ENCODE measurements around the gene PTGES2. TPM values are rescaled to one million over a fixed set of nuclear protein-coding genes. Genes with fewer than 3 reads are reported as not detected.
A peak's percentile ranks its signal among the peaks of the same experiment; 100 is the strongest.

PTGES2 gene
- total and polyA plus RNA-seq, 7 donors, result 61.2 to 150 (median 119) TPM

DNA sequence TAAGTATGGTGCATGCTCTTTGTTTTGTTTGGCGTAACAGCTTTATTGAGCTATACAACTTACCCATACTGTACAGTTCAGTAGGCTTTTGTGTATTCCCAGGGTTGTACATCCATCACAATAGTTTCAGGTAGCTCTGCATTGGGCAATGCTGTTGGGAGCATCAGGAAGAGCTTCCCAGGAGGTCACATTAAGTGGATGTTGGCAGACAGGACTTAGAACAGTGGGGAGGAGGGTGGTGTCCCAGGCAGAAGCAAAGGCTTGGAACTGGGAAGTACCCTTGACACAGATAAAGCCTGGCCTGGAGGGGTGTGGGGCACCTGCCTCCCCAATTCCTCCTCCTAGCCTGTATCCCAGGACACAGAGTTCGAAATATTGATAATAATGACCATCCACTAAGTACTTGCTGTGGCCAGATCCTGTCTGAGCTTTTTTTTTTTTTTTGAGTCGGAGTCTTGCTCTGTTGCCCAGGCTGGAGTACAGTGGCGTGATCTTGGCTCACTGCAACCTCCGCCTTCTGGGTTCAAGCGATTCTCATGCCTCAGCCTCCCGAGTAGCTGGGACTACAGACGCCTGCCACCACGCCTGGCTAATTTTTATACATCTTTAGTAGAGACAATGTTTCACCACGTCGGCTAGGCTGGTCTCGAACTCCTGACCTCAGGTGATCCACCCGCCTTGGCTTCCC, 33.8 kb upstream of the PTGES2 start:
- intact Hi-C loops (cut with DNase I), result no loop called here
- no peak overlapping the region for H3K4me3 ChIP-seq
- DNase-seq (no peak), ATAC-seq (no peak)
- 88 to 92% (median 88%) methylated on average over 13 of the region's 13 CpGs for WGBS, 3 donors
- TF ChIP-seq CTCF (IDR thresholded peaks at IDR 0.05), result no peak
- H3K27ac ChIP-seq, result no peak overlapping the region
- H3K36me3 ChIP-seq (ENCODE audit: insufficient read depth in 1 of 2, low read depth in 1 of 2), result peaks cover 9 to 42% of the 10 kb centered on the region in 2 donors
- H3K4me1 ChIP-seq, result peaks cover 14% of the 10 kb centered on the region
- H3K9me3 ChIP-seq, result no peaks in the 10 kb centered on the region
- H3K27me3 ChIP-seq (ENCODE audit: insufficient read depth in 3 of 3, low read length in 2 of 3), result no peaks in the 10 kb centered on the region

DNA sequence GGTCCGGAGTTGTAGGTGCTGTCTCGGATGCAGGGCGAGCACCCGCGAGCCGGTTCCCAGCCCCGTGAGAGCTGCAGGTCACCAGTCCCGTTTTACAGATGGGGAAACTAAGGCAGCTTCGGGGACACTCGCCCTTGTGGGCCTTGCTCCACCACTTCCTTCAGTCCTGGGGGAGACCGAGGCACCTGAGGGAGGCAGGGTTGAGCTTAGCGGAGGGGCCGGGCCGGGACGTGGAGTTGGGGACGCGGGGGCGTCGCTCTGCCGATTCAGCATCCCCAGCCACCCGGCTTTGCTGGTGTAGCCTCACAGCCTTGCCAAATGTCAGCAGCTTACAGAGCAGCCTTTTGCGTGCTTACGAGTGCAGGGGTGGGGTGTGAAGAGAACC, 33.1 kb upstream of the PTGES2 start:
- peak; percentile 1 to 14 (median 4) for ATAC-seq
- H3K4me1 ChIP-seq, result peaks cover 14% of the 10 kb centered on the region
- intact Hi-C loops (cut with DNase I), result no loop called here
- 1 to 4% (median 3%) methylated on average over 23 of the region's 23 CpGs for WGBS, 3 donors
- peak overlapping the region; percentile 75 for H3K4me3 ChIP-seq
- H3K36me3 ChIP-seq (ENCODE audit: insufficient read depth in 1 of 2, low read depth in 1 of 2), result peaks cover 5 to 34% of the 10 kb centered on the region in 2 donors
- no peak for TF ChIP-seq CTCF (IDR thresholded peaks at IDR 0.05)
- no peaks in the 10 kb centered on the region for H3K27me3 ChIP-seq (ENCODE audit: insufficient read depth in 3 of 3, low read length in 2 of 3)
- H3K9me3 ChIP-seq, result no peaks in the 10 kb centered on the region
- DNase-seq, result peak; percentile 35 to 64
- H3K27ac ChIP-seq, result peak overlapping the region; percentile 65

DNA sequence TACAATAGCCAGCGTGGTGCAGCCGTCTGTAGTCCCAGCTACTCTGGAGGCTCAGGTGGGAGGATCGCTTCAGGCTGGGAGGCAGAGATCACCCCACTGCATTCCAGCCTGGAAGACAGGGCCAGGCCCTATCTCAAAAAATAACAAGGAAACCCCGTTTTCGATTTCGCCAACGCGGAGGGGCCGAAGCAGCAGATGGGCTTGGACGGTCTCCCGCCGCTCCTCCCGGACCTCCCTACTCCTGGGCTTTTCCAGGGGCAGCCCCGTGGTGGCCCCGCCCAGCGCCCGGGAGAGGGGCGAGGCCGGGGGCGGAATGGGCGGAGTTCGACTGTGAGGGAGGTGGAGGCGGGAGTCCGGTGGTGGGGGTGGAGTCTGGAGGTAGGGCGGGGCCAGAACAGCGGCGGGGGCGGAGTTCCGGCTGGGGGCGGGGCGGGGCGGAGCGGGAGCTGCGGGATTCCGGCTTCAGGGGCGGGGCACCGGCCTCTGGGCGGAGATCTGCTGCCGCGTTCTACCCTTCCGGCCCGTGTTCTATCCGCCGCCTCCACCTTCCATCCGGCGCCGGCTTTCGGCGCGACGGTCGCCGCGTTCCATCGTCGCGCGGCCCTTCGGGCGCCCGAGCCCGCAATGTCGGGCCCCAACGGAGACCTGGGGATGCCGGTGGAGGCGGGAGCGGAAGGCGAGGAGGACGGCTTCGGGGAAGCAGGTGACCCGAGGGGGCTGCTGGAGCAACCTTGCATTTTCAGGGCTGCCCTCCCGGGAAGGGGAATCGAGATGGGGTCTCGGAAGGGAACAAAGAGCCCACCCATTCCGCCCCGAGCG, 32.5 kb upstream of the PTGES2 start, which contains the start of gene BBLN:
BBLN (plus strand) TSS at position 482 of the 819 bp plus-strand sequence; CDS start at position 625, 143 bp downstream.
- DNase-seq (peak; percentile 94 to 97), ATAC-seq (peak; percentile 92 to 93 (median 93))
- Histone ChIP-seq H3K27me3 (ENCODE audit: insufficient read depth in 3 of 3, low read length in 2 of 3) (no peaks in the 10 kb centered on the region), H3K9me3 (no peaks in the 10 kb centered on the region), H3K4me1 (peaks cover 14% of the 10 kb centered on the region), H3K36me3 (ENCODE audit: insufficient read depth in 1 of 2, low read depth in 1 of 2) (peaks cover 5 to 28% of the 10 kb centered on the region in 2 donors), H3K4me3 (peak within 1 kb of the TSS; percentile 75), H3K27ac (peak within 1 kb of the TSS; percentile 65)
- no peak for TF ChIP-seq CTCF (IDR thresholded peaks at IDR 0.05)
- WGBS, 3 donors, result 0 to 1% (median 0%) methylated on average over 40 to 74 of the region's 77 CpGs
- intact Hi-C loops (cut with DNase I), result no loop called here

DNA sequence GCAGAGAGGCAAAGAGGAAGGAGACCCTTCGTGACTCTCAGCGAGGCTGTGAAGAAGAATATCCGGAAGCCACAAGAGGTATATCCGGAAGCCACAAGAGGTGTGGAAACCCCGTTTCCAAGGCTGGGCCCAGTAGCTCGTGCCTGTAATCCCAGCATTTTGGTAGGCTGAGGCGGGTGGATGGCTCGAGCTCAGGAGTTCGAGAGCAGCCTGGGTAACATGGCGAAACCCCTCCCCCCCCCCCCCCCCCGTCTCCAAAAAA, 31.9 kb upstream of the PTGES2 start:
- Histone ChIP-seq H3K27ac (peak overlapping the region; percentile 61), H3K36me3 (ENCODE audit: insufficient read depth in 1 of 2, low read depth in 1 of 2) (peaks cover 5 to 23% of the 10 kb centered on the region in 2 donors), H3K27me3 (ENCODE audit: insufficient read depth in 3 of 3, low read length in 2 of 3) (no peaks in the 10 kb centered on the region), H3K4me3 (peak overlapping the region; percentile 75), H3K4me1 (peaks cover 14% of the 10 kb centered on the region), H3K9me3 (no peaks in the 10 kb centered on the region)
- DNase-seq, result no peak
- no peak for TF ChIP-seq CTCF (IDR thresholded peaks at IDR 0.05)
- peak in 3 of 4 donors; percentile 1 to 2 (median 2) for ATAC-seq
- WGBS, 3 donors, result 31 to 43% (median 37%) methylated on average over 11 of the region's 11 CpGs
- intact Hi-C loops (cut with DNase I), result no loop called here

Data from psoas muscle (tissue), 8 donors.